ENCODE results near the gene EMCN.

Gene EMCN

DNA sequence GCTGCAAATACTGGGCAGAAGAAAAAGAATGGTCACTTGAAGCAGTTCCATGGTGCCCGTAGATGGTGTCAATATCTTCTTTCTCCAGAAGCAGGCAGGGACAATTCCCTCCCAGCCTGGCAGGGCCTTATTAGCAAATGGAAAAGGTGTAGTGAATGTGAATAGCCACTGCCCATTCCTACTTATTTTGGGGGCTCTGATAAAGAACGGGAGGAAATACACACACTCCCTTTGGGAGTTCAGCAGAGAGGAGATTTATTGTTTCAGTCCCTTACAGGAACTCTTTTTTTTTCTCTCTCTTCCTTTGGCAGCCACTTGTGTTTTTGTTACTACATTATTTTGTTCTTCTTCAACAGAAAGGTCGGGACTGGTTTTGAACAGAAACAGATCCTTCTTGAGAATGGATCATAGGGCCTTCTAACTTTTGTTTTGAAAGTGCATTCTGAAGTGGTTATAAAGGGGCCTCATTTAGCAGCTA lies at the start of gene EMCN:
TSS of gene EMCN (minus strand) at position 159 of the 478 bp plus-strand sequence. CDS start at position 51, 108 bp downstream.
- Histone ChIP-seq H4K20me1 (ENCODE audit: low read depth, low read length) (no peaks in the 10 kb centered on the region), H3K9ac (ENCODE audit: low read length) (no peak within 1 kb of the TSS), H3K27ac (ENCODE audit: low read depth, low read length) (no peak within 1 kb of the TSS), H3K4me3 (ENCODE audit: insufficient read depth, low read length, poor library complexity, severe bottlenecking) (no peak within 1 kb of the TSS), H3K9me2 (replicated peaks; ENCODE audit: insufficient read depth, low read length) (no peaks in the 10 kb centered on the region), H3K27me3 (ENCODE audit: low read length) (no peaks in the 10 kb centered on the region), H3F3A (ENCODE audit: insufficient read depth) (no peaks in the 10 kb centered on the region), H3K36me3 (ENCODE audit: low read length) (no peaks in the 10 kb centered on the region), H2AFZ (ENCODE audit: low read depth, low read length, severe bottlenecking) (no peak within 1 kb of the TSS), H3K9me3 (ENCODE audit: insufficient read depth, low read length) (no peaks in the 10 kb centered on the region), H3K79me2 (ENCODE audit: insufficient read depth, low read length) (no peaks in the 10 kb centered on the region), H3K4me2 (ENCODE audit: low read depth, low read length, poor library complexity, severe bottlenecking) (no peak within 1 kb of the TSS)
- no peak for TF ChIP-seq CTCF (IDR thresholded peaks at IDR 0.05; ENCODE audit: insufficient read depth, low read length, poor library complexity, severe bottlenecking)
- no peak for TF ChIP-seq EZH2phosphoT487 (conservative IDR thresholded peaks at IDR 0.05; ENCODE audit: low read length)

- Histone ChIP-seq H3K27me3 (ENCODE audit: low read length) (no peaks in the 10 kb centered on the region), H3K9ac (ENCODE audit: low read length) (no peak overlapping the region), H3K27ac (ENCODE audit: low read depth, low read length) (no peak overlapping the region), H4K20me1 (ENCODE audit: low read depth, low read length) (no peaks in the 10 kb centered on the region), H3K79me2 (ENCODE audit: insufficient read depth, low read length) (no peaks in the 10 kb centered on the region), H3F3A (ENCODE audit: insufficient read depth) (no peaks in the 10 kb centered on the region), H2AFZ (ENCODE audit: low read depth, low read length, severe bottlenecking) (no peak overlapping the region), H3K36me3 (ENCODE audit: low read length) (no peaks in the 10 kb centered on the region), H3K9me2 (replicated peaks; ENCODE audit: insufficient read depth, low read length) (no peaks in the 10 kb centered on the region), H3K4me3 (ENCODE audit: insufficient read depth, low read length, poor library complexity, severe bottlenecking) (no peak overlapping the region), H3K4me2 (ENCODE audit: low read depth, low read length, poor library complexity, severe bottlenecking) (peak overlapping the region; percentile 50), H3K9me3 (ENCODE audit: insufficient read depth, low read length) (no peaks in the 10 kb centered on the region)
- no peak for TF ChIP-seq CTCF (IDR thresholded peaks at IDR 0.05; ENCODE audit: insufficient read depth, low read length, poor library complexity, severe bottlenecking)
- no peak for TF ChIP-seq EZH2phosphoT487 (conservative IDR thresholded peaks at IDR 0.05; ENCODE audit: low read length)
Observed at GRCh38 chr4:100566396-100566795, 48.6 kb upstream of the EMCN start.

DNA sequence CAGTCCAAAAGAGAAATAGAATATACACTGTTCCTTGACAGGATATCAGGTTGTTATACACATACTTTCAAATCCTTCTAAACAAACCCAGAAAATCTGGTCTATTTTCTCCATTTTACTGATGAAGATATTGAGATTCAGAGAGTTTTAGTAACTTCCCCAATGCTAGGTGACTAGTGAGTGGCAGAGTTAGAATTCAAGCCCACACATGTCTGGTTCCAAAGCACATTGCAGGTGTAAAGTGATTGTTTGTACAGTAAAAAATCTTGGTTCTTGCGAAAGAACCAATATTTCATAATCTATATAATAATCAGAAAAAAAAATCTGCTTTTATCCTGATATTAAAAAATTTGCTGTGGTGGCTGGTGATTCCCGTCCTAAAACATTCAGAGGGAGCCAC lies 39.5 kb upstream of the EMCN start:
- H3K4me2 ChIP-seq (ENCODE audit: low read depth, low read length, poor library complexity, severe bottlenecking), result no peak overlapping the region
- H3K9me2 ChIP-seq (replicated peaks; ENCODE audit: insufficient read depth, low read length), result no peaks in the 10 kb centered on the region
- no peak overlapping the region for H2AFZ ChIP-seq (ENCODE audit: low read depth, low read length, severe bottlenecking)
- H3F3A ChIP-seq (ENCODE audit: insufficient read depth), result no peaks in the 10 kb centered on the region
- H3K9me3 ChIP-seq (ENCODE audit: insufficient read depth, low read length), result no peaks in the 10 kb centered on the region
- no peaks in the 10 kb centered on the region for H4K20me1 ChIP-seq (ENCODE audit: low read depth, low read length)
- no peaks in the 10 kb centered on the region for H3K27me3 ChIP-seq (ENCODE audit: low read length)
- TF ChIP-seq EZH2phosphoT487 (conservative IDR thresholded peaks at IDR 0.05; ENCODE audit: low read length), result no peak
- TF ChIP-seq CTCF (IDR thresholded peaks at IDR 0.05; ENCODE audit: insufficient read depth, low read length, poor library complexity, severe bottlenecking), result no peak
- no peaks in the 10 kb centered on the region for H3K79me2 ChIP-seq (ENCODE audit: insufficient read depth, low read length)
- no peak overlapping the region for H3K9ac ChIP-seq (ENCODE audit: low read length)
- H3K4me3 ChIP-seq (ENCODE audit: insufficient read depth, low read length, poor library complexity, severe bottlenecking), result no peak overlapping the region
- H3K27ac ChIP-seq (ENCODE audit: low read depth, low read length), result no peak overlapping the region
- H3K36me3 ChIP-seq (ENCODE audit: low read length), result no peaks in the 10 kb centered on the region

Measured in SU-DHL-6 (cell line).